ENCODE results near the gene CLECL1.
"Not testable (repeated sequence)": the region's sequence is repeated elsewhere in the genome, so short reads cannot be mapped to it uniquely, and the experiment has no call there.

Gene CLECL1

DNA sequence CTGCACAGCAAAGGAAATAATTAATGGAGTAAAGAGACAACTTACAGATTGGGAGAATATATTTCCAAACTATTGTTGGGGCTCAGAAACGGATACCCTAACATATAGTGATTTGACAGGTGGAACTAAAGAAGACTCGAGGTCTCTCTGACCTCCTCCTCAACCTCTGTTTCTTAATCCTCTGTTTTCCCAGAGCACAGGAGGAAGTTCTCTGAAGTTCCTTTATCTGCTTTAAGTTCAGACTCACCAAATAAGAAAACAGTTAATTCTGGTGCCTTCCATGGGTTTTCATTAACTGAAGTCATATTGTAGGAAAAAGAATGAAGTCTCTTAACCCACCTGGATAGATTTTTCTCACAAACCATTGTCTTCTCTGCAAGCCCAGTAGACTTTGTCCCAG, 34.2 kb downstream of the CLECL1 start:
- TF ChIP-seq Cebpa-rat (IDR thresholded peaks at IDR 0.05), result no peak
- H3K36me3 ChIP-seq, result peaks cover 30% of the 10 kb centered on the region
- peaks cover 34% of the 10 kb centered on the region for H3K9me3 ChIP-seq
- H3K4me2 ChIP-seq, result no peak overlapping the region
- H3K27me3 ChIP-seq, result no peaks in the 10 kb centered on the region
- no peak overlapping the region for H3K4me3 ChIP-seq
- H3K4me1 ChIP-seq, result peaks cover 15% of the 10 kb centered on the region
- H4K20me1 ChIP-seq, result no peaks in the 10 kb centered on the region
- no peak overlapping the region for H3K27ac ChIP-seq
- H3K9ac ChIP-seq, result no peak overlapping the region

DNA sequence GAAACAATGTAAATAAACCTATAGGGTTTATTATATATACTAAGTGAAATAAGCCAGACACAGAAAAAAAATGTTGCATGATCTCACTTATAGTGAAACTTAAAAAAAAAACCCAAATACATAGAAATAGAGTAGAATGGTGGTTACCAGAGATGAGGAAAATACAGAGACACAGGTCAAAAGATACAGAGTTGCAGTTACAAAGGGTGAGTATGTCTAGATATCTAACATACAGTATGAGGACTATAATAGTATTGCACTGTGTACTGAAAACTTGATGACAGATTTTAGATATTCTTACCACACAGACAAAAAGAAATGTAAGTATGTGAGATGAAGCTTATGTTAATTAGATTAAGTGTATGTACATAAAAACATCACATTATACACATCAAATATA, 35.3 kb downstream of the CLECL1 start:
- Histone ChIP-seq H3K27ac (no peak overlapping the region), H3K9me3 (peaks cover 36% of the 10 kb centered on the region), H3K4me3 (no peak overlapping the region), H3K9ac (no peak overlapping the region), H3K36me3 (peaks cover 40% of the 10 kb centered on the region), H3K4me1 (peaks cover 13% of the 10 kb centered on the region), H3K27me3 (no peaks in the 10 kb centered on the region), H4K20me1 (no peaks in the 10 kb centered on the region), H3K4me2 (no peak overlapping the region)
- TF ChIP-seq Cebpa-rat (IDR thresholded peaks at IDR 0.05), result no peak

DNA sequence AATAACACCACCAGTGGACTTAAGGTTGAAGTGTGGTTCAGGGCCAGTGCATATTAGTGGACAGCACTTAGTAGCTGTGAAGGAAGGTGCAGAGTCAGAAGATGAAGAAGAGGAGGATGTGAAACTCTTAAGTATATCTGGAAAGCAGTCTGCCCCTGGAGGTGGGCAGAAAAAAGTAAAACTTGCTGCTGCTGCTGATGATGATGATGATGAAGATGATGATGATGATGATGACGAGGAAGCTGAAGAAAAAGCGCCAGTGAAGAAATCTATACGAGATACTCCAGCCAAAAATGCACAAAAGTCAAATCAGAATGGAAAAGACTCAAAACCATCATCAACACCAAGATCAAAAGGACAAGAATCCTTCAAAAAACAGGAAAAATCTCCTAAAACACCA, 37.2 kb downstream of the CLECL1 start:
- not testable (repeated sequence) for H4K20me1 ChIP-seq, H3K4me2 ChIP-seq, H3K4me3 ChIP-seq, H3K27me3 ChIP-seq, H3K27ac ChIP-seq, H3K4me1 ChIP-seq, H3K9ac ChIP-seq
- H3K9me3 ChIP-seq, result peaks cover 36% of the 10 kb centered on the region
- H3K36me3 ChIP-seq, result peaks cover 53% of the 10 kb centered on the region

DNA sequence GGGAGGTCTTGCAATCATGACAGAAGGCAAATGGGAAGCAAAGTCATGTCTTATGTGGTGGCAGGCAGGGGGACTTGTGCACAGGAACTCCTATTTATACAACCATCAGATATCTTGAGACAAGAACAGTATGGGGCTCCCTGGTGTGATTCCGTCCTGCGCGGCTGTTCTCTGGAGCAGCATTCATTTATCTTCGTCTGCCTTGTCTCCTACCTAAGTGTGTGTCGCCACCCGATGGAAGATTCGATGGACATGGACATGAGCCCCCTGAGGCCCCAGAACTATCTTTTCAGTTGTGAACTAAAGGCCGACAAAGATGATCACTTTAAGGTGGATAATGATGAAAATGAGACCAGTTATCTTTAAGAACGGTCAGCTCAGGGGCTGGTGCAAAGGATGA, 37.7 kb downstream of the CLECL1 start:
- not testable (repeated sequence) for H3K4me2 ChIP-seq, H3K9ac ChIP-seq, H4K20me1 ChIP-seq, H3K27me3 ChIP-seq, H3K4me1 ChIP-seq, H3K27ac ChIP-seq, H3K4me3 ChIP-seq
- peaks cover 36% of the 10 kb centered on the region for H3K9me3 ChIP-seq
- peaks cover 54% of the 10 kb centered on the region for H3K36me3 ChIP-seq

DNA sequence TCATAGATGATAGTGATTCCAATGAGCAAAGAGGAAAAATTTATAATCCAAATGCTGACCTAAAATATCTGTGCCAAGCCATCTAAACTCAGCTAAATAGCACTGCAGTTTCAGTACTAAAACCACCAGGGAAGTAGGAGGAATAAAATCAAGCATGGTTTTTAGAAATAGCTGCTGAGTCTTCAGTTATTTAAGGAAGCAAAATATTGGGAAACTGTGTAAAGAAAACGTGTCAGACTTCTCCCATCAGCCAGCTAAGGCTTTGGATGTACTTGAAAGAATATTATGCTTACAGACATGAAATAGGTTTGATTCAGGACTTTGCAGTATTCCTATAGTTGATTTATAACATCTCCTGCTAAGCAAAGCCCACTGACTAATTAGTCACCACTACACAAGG, 38.7 kb downstream of the CLECL1 start:
- TF ChIP-seq Cebpa-rat (IDR thresholded peaks at IDR 0.05), result no peak
- no peak overlapping the region for H3K27ac ChIP-seq
- H3K4me1 ChIP-seq, result no peaks in the 10 kb centered on the region
- H3K4me2 ChIP-seq, result no peak overlapping the region
- H3K4me3 ChIP-seq, result no peak overlapping the region
- H3K36me3 ChIP-seq, result peaks cover 62% of the 10 kb centered on the region
- H3K9ac ChIP-seq, result no peak overlapping the region
- H3K27me3 ChIP-seq, result no peaks in the 10 kb centered on the region
- no peaks in the 10 kb centered on the region for H4K20me1 ChIP-seq
- H3K9me3 ChIP-seq, result peaks cover 36% of the 10 kb centered on the region

DNA sequence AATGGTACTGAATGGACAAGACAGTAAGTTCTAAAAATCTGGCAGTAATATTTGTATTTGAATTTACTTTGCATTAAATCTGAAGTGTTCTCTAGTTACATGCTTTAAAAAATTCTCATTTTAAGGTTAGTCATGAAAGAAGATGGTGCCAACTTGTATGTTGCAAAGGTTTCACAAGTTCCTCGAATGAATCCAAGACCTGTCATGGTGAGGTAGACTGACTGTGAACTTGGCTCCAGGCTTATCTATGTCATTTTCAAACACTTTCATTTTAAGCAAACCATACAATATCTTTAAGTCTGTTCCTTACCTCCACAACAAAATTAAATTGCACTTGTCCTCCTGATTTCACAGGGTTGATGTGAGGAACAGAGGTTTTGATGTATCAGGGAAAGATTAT, 40.0 kb downstream of the CLECL1 start:
- no peak overlapping the region for H3K4me2 ChIP-seq
- peaks cover 43% of the 10 kb centered on the region for H3K9me3 ChIP-seq
- H3K27ac ChIP-seq, result no peak overlapping the region
- no peak overlapping the region for H3K4me3 ChIP-seq
- H3K36me3 ChIP-seq, result peaks cover 76% of the 10 kb centered on the region
- no peaks in the 10 kb centered on the region for H3K4me1 ChIP-seq
- no peaks in the 10 kb centered on the region for H4K20me1 ChIP-seq
- no peaks in the 10 kb centered on the region for H3K27me3 ChIP-seq
- no peak overlapping the region for H3K9ac ChIP-seq
- TF ChIP-seq Cebpa-rat (IDR thresholded peaks at IDR 0.05), result no peak

DNA sequence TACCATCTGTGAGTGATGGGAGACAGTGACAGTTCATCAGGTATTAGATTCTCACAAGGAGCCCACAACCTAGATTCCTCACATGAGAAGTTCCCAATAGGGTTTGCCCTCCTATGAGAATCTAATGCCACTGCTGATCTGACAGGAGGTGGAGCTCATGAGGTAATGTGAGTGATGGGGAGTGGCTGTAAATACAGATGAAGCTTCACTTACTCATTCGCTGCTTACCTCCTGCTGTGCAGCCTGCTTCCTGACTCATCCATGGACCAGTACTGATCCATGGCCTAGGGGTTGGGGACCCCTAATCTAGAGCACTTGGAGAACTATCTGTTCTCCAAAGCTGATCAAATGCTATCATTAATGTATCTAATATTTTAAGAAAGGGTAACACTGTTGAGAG, 45.7 kb downstream of the CLECL1 start:
- Histone ChIP-seq H3K4me1 (no peaks in the 10 kb centered on the region), H4K20me1 (peaks cover 7% of the 10 kb centered on the region; the same call in 1 of the 2 replicates), H3K27me3 (no peaks in the 10 kb centered on the region), H3K9ac (no peak overlapping the region), H3K27ac (no peak overlapping the region), H3K4me3 (no peak overlapping the region), H3K9me3 (peaks cover 28% of the 10 kb centered on the region), H3K36me3 (peaks cover 80% of the 10 kb centered on the region), H3K4me2 (no peak overlapping the region)
- no peak for TF ChIP-seq Cebpa-rat (IDR thresholded peaks at IDR 0.05)

DNA sequence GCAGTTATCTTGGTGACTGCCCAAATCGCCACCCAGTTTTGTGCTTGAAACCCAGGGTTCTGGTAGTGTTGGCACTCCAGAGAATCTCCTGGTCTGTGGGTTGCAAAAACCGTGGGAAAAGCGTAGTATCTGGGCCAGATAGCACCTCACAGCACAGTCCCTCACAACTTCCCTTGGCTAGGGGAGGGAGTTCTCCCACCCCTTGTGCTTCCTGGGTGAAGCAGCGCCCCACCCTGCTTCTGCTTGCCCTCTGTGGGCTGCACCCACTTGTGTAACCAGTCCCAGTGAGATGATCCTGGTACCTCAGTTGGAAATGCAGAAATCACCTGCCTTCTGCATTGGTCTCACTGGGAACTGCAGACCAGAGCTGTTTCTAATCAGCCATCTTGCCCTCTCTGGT, 47.0 kb downstream of the CLECL1 start:
- Histone ChIP-seq H3K27me3 (no peaks in the 10 kb centered on the region), H4K20me1 (peaks cover 7% of the 10 kb centered on the region; the same call in 1 of the 2 replicates), H3K36me3 (peaks cover 80% of the 10 kb centered on the region), H3K27ac (no peak overlapping the region), H3K4me3 (no peak overlapping the region), H3K4me1 (no peaks in the 10 kb centered on the region), H3K9me3 (peaks cover 39% of the 10 kb centered on the region), H3K9ac (no peak overlapping the region), H3K4me2 (no peak overlapping the region)
- no peak for TF ChIP-seq Cebpa-rat (IDR thresholded peaks at IDR 0.05)

DNA sequence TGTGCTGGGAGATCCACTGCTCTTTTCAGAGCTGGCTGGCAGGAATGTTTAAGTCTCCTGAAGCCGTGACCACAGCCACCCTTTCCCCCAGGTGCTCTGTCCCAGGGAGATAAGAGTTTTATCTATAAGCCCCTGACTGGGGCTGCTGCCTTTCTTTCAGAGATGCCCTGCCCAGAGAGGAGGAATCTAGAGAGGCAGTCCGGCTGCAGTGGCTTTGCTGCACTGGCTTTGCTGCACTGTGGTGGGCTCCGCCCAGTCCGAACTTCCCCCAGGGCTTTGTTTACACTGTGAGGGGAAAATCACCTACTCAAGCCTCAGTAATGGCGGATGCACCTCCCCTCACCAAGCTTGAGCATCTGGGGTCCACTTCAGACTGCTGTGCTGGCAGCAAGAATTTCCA, 47.5 kb downstream of the CLECL1 start:
- H3K4me1 ChIP-seq, H4K20me1 ChIP-seq, H3K27ac ChIP-seq, H3K9ac ChIP-seq, H3K4me3 ChIP-seq, H3K27me3 ChIP-seq, H3K4me2 ChIP-seq: not testable (repeated sequence)
- peaks cover 44% of the 10 kb centered on the region for H3K9me3 ChIP-seq
- peaks cover 86% of the 10 kb centered on the region for H3K36me3 ChIP-seq

DNA sequence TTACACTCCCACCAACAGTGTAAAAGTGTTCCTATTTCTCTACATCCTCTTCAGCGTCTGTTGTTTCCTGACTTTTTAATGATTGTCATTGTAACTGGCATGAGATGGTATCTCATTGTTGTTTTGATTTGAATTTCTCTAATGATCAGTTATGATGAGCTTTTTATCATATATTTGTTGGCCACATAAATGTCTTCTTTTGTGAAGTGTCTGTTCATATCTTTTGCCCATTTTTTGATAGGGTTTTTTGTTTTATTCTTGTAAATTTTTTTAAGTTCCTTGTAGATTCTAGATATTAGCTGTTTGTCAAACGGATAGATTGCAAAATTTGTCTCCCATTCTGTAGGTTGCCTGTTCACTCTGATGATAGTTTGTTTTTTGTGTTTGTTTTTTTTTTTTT, 49.9 kb downstream of the CLECL1 start:
- H3K9me3 ChIP-seq, result peaks cover 54% of the 10 kb centered on the region
- not testable (repeated sequence) for H3K27me3 ChIP-seq, H3K4me2 ChIP-seq, H3K4me3 ChIP-seq, H3K27ac ChIP-seq, H3K9ac ChIP-seq, H4K20me1 ChIP-seq, H3K4me1 ChIP-seq
- peaks cover 76% of the 10 kb centered on the region for H3K36me3 ChIP-seq

DNA sequence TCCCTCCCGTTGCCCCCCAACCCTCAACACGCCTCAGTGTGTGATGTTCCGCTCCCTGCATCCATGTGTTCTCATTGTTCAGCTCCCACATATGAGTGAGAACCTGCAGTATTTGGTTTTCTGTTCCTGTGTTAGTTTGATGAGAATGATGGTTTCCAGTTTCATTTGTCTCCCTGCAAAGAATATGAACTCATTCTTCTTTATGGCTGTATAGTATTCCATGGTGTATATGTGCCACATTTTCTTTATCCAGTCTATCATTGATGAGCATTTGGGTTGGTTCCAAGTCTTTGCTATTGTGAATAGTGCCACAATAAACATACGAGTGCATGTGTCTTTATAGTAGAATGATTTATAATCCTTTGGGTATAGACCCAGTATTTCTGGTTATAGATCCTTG, 50.4 kb downstream of the CLECL1 start:
- not testable (repeated sequence) for H3K9ac ChIP-seq, H3K4me3 ChIP-seq, H3K27ac ChIP-seq, H4K20me1 ChIP-seq, H3K27me3 ChIP-seq, H3K4me2 ChIP-seq, H3K4me1 ChIP-seq
- Histone ChIP-seq H3K36me3 (peaks cover 72% of the 10 kb centered on the region), H3K9me3 (peaks cover 58% of the 10 kb centered on the region)

All from BLaER1 (cell line).